ENCODE data around the gene NHLRC1.
A peak's percentile ranks its signal among the peaks of the same experiment; 100 is the strongest.

The NHLRC1 gene

DNA sequence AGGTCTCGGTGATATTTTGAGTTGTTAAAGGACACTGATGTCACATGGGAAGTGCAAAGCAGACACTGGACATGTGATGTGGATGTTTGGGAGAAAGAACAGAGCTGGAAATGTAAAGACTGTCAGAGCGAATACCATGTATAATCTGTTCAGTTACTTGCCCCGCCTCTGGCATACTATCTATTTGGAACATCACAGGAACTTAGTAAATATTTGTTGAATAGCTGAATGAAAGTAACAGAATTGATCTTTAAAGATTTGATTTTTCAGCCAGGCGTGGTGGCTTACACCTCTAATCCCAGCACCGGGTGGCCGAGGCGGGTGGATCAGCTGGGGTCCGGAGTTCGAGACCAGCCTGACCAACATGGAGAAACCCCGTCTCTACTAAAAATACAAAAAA is 13.8 kb upstream of the NHLRC1 start:
- no peak overlapping the region for H3K27ac ChIP-seq
- TF ChIP-seq, protein P1, sequence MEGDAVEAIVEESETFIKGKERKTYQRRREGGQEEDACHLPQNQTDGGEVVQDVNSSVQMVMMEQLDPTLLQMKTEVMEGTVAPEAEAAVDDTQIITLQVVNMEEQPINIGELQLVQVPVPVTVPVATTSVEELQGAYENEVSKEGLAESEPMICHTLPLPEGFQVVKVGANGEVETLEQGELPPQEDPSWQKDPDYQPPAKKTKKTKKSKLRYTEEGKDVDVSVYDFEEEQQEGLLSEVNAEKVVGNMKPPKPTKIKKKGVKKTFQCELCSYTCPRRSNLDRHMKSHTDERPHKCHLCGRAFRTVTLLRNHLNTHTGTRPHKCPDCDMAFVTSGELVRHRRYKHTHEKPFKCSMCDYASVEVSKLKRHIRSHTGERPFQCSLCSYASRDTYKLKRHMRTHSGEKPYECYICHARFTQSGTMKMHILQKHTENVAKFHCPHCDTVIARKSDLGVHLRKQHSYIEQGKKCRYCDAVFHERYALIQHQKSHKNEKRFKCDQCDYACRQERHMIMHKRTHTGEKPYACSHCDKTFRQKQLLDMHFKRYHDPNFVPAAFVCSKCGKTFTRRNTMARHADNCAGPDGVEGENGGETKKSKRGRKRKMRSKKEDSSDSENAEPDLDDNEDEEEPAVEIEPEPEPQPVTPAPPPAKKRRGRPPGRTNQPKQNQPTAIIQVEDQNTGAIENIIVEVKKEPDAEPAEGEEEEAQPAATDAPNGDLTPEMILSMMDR (IDR thresholded peaks at IDR 0.05), result no peak
- no peak for TF ChIP-seq ZFX (IDR thresholded peaks at IDR 0.05; ENCODE audit: borderline replicate concordance)

DNA sequence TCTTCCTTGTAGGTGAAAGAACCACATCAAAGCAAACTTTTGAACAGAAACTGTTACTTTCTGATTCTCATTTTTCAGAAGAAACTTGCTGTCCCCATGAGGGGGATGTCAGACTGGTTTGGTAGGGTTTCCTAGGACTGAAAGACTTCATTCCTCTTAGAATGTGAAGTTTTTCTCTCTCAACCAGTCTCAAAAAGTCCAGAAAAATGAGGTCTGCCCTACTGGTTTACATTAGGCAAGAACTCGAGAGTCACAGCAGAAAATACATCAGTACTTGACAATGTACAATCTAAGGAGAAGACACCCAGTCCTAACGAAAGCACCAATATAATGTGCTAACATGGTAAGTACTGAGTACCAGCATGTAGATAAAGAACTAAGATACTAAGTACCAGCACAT is 12.7 kb upstream of the NHLRC1 start:
- no peak for TF ChIP-seq ZFX (IDR thresholded peaks at IDR 0.05; ENCODE audit: borderline replicate concordance)
- TF ChIP-seq, protein P1 (IDR thresholded peaks at IDR 0.05), result no peak
- no peak overlapping the region for H3K27ac ChIP-seq

DNA sequence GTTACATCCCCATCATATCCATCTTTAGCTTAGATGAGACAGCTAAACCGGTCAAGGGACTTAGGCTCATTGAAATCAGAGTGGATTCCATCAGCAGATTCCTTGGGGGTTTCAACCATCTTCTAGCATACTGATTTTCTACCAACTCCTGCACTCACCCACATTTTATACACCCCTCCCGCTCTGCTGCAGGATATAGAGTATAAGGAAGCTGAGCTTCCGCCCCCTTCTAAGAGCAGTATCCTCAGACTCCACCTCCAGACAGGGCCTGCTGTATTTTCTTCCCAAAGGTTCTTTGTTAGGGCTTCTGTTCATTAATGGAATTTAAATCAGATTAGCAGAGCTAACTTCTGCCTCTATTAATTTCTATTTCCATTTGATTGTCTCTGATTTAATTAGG is 9.9 kb upstream of the NHLRC1 start:
- TF ChIP-seq, protein P1 (IDR thresholded peaks at IDR 0.05), result no peak
- TF ChIP-seq ZFX (IDR thresholded peaks at IDR 0.05; ENCODE audit: borderline replicate concordance), result no peak
- no peak overlapping the region for H3K27ac ChIP-seq

DNA sequence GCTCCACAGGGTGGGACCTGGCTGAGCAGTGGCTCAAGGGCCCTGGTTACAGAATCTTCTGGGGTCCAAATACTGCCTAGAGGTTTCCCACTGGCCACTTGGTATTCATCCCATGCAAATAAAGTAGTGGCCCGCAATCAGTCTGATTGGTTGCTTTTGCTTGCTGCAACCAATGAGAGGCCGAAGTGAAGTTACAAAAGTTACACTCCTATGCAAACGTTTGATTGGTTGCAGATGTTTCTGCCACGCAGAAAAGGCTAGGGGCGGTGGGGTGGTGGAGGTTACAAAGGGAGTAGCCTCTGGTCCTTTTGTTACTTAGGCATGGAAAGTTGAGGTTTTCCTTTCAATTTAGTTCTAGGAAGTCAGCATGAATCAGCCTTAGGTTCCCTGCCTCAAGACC is 3.6 kb upstream of the NHLRC1 start:
- H3K27ac ChIP-seq, result no peak overlapping the region
- TF ChIP-seq, protein P1 (IDR thresholded peaks at IDR 0.05), result no peak
- no peak for TF ChIP-seq ZFX (IDR thresholded peaks at IDR 0.05; ENCODE audit: borderline replicate concordance)

DNA sequence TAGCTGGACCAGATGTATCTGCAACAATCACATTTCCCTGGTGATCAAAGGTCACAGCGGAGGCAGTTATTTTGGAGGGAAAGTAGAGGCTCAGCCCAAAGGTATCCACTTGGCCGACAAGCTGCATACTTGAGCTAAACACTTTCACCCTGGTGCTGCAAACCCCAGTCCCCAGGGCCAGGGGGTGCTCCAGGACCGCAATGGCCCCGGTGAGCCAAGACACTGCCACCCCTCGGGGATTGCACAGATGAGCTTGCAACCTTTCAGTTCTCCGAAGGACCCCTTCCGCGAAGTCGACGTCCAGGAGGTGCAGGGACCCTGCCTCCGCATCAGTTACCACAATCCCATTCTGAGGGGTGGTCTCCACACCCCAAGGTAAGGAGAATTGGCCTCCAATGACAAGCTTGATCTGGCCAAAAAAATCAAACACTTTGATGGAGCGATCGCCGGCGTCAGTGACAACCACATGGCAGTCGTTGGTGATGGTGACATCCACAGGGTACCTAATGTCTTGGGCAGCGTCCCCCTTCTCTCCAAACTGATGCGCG is 823 bp downstream of the NHLRC1 start:
- H3K27ac ChIP-seq, result peak overlapping the region; percentile 70; the same call in 1 of the 2 replicates
- TF ChIP-seq, protein P1 (IDR thresholded peaks at IDR 0.05), result no peak
- no peak for TF ChIP-seq ZFX (IDR thresholded peaks at IDR 0.05; ENCODE audit: borderline replicate concordance)

DNA sequence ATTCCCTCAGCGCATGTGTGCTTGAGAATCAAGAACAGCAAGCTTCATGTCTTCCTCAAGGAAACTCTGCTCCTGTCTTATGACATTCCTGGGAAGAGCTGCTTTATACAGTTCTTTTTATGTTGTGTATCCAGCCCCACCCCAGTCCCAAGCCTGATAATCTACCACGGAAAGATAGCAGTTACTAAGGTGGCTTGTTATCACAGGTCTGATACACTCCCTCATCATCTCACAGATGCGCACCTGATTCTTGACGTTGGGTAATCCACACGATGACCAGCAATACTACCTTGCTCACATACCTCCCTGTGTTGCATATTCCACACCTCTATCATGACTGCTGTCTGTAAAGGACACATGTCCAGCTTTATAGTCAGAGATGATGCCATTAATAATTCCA is 3.2 kb downstream of the NHLRC1 start:
- TF ChIP-seq, protein P1 (IDR thresholded peaks at IDR 0.05), result no peak
- TF ChIP-seq ZFX (IDR thresholded peaks at IDR 0.05; ENCODE audit: borderline replicate concordance), result no peak
- H3K27ac ChIP-seq, result no peak overlapping the region

DNA sequence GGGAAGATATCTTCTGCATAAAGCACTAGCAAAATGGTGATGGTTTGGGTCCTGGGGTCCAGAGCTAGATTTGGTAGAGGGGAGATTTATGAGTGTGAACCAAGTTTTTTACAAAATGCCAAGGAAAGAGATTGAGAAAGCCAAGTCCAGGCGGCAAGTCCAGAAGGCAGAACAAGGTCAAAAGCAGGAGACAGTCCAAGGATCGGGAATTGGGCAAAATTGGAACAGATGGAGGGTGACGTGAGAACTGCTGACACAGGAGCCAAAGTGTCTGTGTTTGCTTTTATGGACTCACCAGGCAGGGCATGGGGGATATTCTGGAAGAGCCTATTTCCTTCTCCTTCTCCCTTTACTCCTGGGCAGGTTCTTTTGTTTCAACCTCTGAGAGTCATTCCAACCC is 4.1 kb downstream of the NHLRC1 start:
- no peak for TF ChIP-seq ZFX (IDR thresholded peaks at IDR 0.05; ENCODE audit: borderline replicate concordance)
- TF ChIP-seq, protein P1 (IDR thresholded peaks at IDR 0.05), result no peak
- H3K27ac ChIP-seq, result no peak overlapping the region

Measured in 22Rv1 (cell line).